DND-41 (cell line): ENCODE results near the gene DRAM1.

Source experiments
- CTCF ChIP-seq: IDR thresholded peaks from 2 replicates; pipeline ENCODE4 v1.5.1; 2012; ENCODE audit warnings: borderline replicate concordance, low read length, moderate library complexity, mild to moderate bottlenecking; ENCODE audit not compliant: poor library complexity, severe bottlenecking; ENCODE audit errors: extremely low read depth
- EZH2 ChIP-seq: IDR thresholded peaks from 3 replicates; pipeline ENCODE4 v1.6.1; 2012; ENCODE audit warnings: borderline replicate concordance, low read depth, mild to moderate bottlenecking, moderate library complexity, low read length, inconsistent platforms; ENCODE audit not compliant: severe bottlenecking

- no peak for TF ChIP-seq EZH2
- no peak for TF ChIP-seq CTCF
These were observed 64.8 kb downstream of the DRAM1 start for GRCh38 chr12:101942250-101942605.
